SU-DHL-6 (cell line): ENCODE data around the gene GLYATL1.

ENCODE experiments used
- H2AFZ ChIP-seq: fragments of 200-600 bp; sonication (generic); 2 replicates; pipeline ENCODE4 v1.6.1; 2014; ENCODE audit warnings: low read depth, mild to moderate bottlenecking, moderate library complexity, mixed read lengths, antibody characterized with exemption, low read length; ENCODE audit not compliant: severe bottlenecking
- H3F3A ChIP-seq: fragments of 200-600 bp; shearing (Covaris generic); 2 replicates; pipeline ENCODE4 v1.6.0; 2016; ENCODE audit warnings: antibody characterized with exemption, mild to moderate bottlenecking; ENCODE audit not compliant: insufficient read depth
- H3K27ac ChIP-seq: fragments of 200-600 bp; sonication (generic); 2 replicates; pipeline ENCODE4 v1.5.1; 2016; ENCODE audit warnings: low read depth, mild to moderate bottlenecking, low read length, moderate library complexity, mixed read lengths
- H3K27me3 ChIP-seq: fragments of 200-600 bp; sonication (generic), shearing (Covaris generic); 2 replicates; pipeline ENCODE4 v1.6.0; 2014; ENCODE audit warnings: mild to moderate bottlenecking, low read length
- H3K36me3 ChIP-seq: fragments of 200-600 bp; sonication (generic); 2 replicates; pipeline ENCODE4 v1.6.1; 2014; ENCODE audit warnings: mild to moderate bottlenecking, low read length, mixed read lengths
- H3K4me2 ChIP-seq: fragments of 300-600, 200-600 bp; shearing (Covaris generic), sonication (generic); 2 replicates; pipeline ENCODE4 v1.6.0; 2014; ENCODE audit warnings: low read length, low read depth, mild to moderate bottlenecking; ENCODE audit not compliant: poor library complexity, severe bottlenecking
- H3K4me3 ChIP-seq: fragments of 200-600 bp; sonication (generic); 2 replicates; pipeline ENCODE4 v1.5.1; 2014; ENCODE audit warnings: antibody characterized with exemption, low read length, mild to moderate bottlenecking, mixed read lengths; ENCODE audit not compliant: insufficient read depth, poor library complexity, severe bottlenecking
- H3K79me2 ChIP-seq: fragments of 200-600 bp; sonication (generic); 2 replicates; pipeline ENCODE4 v1.6.1; 2014; ENCODE audit warnings: mild to moderate bottlenecking, low read length, moderate library complexity; ENCODE audit not compliant: insufficient read depth
- H3K9ac ChIP-seq: fragments of 200-600 bp; sonication (generic); 2 replicates; pipeline ENCODE4 v1.7.0; 2014; ENCODE audit warnings: mild to moderate bottlenecking, low read length
- H3K9me2 ChIP-seq: fragments of 200-600 bp; sonication (generic); replicated peaks from 2 replicates; pipeline ENCODE4 v1.6.1; 2014; ENCODE audit warnings: low read length; ENCODE audit not compliant: insufficient read depth
- H3K9me3 ChIP-seq: fragments of 200-600 bp; sonication (generic); 2 replicates; pipeline ENCODE4 v1.6.1; 2014; ENCODE audit warnings: low read length, mixed read lengths; ENCODE audit not compliant: insufficient read depth
- H4K20me1 ChIP-seq: fragments of 200-600 bp; sonication (generic); 2 replicates; pipeline ENCODE4 v1.6.1; 2014; ENCODE audit warnings: low read depth, mild to moderate bottlenecking, antibody characterized with exemption, low read length, moderate library complexity, mixed read lengths
- EZH2phosphoT487 ChIP-seq: fragments of 200-600 bp; sonication (generic), shearing (Covaris generic); conservative IDR thresholded peaks from 2 replicates; pipeline ENCODE4 v1.6.1; 2018; ENCODE audit warnings: mild to moderate bottlenecking, antibody characterized with exemption, low read length, moderate library complexity, mixed read lengths
- TF ChIP-seq, protein P1 (sequence below): fragments of 200-600 bp; sonication (generic); IDR thresholded peaks from one replicate; pipeline ENCODE4 v1.5.1; 2017; ENCODE audit warnings: antibody characterized with exemption, mild to moderate bottlenecking, low read length, moderate library complexity; ENCODE audit not compliant: insufficient read depth, poor library complexity, severe bottlenecking

The GLYATL1 gene

DNA sequence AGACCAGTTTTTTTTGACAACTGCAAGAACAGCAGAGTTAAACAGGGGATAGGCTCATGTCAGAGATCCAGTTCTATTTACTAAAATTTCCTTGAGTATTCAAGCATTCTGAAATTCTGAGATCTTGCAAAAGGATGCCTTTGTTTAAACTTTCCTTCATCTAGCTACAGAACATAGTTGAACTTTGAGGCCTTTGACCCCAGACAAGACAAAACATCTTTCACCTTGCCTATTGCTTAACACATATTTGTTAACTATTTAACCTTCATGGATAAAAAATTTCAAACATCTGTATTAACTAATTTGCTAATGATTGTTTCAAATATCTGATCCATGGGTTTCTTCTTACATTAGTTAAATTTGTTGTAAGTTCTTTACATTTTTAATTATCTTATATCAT lies 38.2 kb downstream of the GLYATL1 start:
- H3K36me3 ChIP-seq: no peaks in the 10 kb centered on the region
- no peak overlapping the region for H3K4me3 ChIP-seq
- H2AFZ ChIP-seq: no peak overlapping the region
- H3K27me3 ChIP-seq: no peaks in the 10 kb centered on the region
- no peak overlapping the region for H3K27ac ChIP-seq
- H3K9me3 ChIP-seq: no peaks in the 10 kb centered on the region
- H3K9me2 ChIP-seq: no peaks in the 10 kb centered on the region
- TF ChIP-seq, protein P1, sequence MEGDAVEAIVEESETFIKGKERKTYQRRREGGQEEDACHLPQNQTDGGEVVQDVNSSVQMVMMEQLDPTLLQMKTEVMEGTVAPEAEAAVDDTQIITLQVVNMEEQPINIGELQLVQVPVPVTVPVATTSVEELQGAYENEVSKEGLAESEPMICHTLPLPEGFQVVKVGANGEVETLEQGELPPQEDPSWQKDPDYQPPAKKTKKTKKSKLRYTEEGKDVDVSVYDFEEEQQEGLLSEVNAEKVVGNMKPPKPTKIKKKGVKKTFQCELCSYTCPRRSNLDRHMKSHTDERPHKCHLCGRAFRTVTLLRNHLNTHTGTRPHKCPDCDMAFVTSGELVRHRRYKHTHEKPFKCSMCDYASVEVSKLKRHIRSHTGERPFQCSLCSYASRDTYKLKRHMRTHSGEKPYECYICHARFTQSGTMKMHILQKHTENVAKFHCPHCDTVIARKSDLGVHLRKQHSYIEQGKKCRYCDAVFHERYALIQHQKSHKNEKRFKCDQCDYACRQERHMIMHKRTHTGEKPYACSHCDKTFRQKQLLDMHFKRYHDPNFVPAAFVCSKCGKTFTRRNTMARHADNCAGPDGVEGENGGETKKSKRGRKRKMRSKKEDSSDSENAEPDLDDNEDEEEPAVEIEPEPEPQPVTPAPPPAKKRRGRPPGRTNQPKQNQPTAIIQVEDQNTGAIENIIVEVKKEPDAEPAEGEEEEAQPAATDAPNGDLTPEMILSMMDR: no peak
- no peak for TF ChIP-seq EZH2phosphoT487
- no peaks in the 10 kb centered on the region for H3F3A ChIP-seq
- no peaks in the 10 kb centered on the region for H3K79me2 ChIP-seq
- H4K20me1 ChIP-seq: no peaks in the 10 kb centered on the region
- no peak overlapping the region for H3K9ac ChIP-seq
- H3K4me2 ChIP-seq: no peak overlapping the region

DNA sequence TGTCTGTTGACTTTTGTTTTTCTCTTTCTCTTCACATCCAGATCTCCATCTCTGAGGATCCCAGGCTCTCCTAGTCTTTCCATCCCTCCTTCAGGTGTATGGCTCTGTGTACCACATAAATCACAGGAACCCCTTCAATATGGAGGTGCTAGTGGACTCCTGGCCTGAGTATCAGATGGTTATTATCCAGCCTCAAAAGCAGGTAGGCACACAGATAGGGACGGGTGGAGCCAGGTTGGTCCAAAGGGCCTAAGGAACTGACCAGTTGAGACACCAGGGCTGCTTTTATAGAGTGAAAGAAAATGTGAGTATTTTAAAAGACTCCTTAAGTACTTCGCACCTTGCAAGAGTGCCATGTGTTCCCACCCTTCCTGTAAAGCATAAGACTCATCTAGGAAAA lies 39.9 kb downstream of the GLYATL1 start:
- Histone ChIP-seq H3K27ac (no peak overlapping the region), H3K4me3 (no peak overlapping the region), H3K79me2 (no peaks in the 10 kb centered on the region), H3K36me3 (no peaks in the 10 kb centered on the region), H3F3A (no peaks in the 10 kb centered on the region), H3K9me2 (no peaks in the 10 kb centered on the region), H2AFZ (no peak overlapping the region), H4K20me1 (no peaks in the 10 kb centered on the region), H3K9me3 (no peaks in the 10 kb centered on the region), H3K9ac (no peak overlapping the region), H3K27me3 (no peaks in the 10 kb centered on the region), H3K4me2 (no peak overlapping the region)
- no peak for TF ChIP-seq EZH2phosphoT487
- TF ChIP-seq, protein P1: no peak

DNA sequence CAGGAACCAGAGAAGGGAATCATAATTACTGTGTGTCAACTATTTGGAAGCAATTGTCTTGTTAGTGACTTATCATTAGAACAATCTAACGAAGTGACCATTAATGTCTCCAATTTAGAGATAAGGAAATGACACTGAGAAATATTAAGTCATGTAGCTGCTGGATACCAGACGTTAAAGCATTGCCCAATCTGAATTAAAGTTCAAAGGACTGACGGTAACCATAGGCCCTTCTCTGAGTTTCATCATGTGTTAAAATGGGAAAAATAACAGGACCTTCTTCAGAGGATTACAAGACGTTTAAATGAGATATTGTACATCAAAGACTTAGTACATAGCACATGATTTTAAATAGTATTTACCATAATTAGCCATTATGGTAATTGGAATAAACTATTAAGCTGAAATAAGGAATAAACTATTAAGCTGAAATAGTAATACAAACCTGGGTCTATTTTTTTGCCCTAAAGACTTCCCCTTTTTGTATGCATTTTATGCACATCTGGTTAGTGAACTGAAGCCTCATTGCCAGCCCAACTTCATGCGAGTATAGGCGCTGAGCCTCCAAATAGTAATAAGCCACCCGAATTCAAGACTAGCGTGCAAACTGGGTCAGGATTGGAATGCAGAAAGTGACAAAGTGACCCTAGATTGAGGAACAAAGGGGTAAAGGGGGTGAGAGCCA lies 41.0 kb downstream of the GLYATL1 start:
- H3K79me2 ChIP-seq: no peaks in the 10 kb centered on the region
- no peak overlapping the region for H3K4me3 ChIP-seq
- no peak overlapping the region for H3K4me2 ChIP-seq
- H3K27ac ChIP-seq: no peak overlapping the region
- H3K9me2 ChIP-seq: no peaks in the 10 kb centered on the region
- H2AFZ ChIP-seq: no peak overlapping the region
- H3K27me3 ChIP-seq: no peaks in the 10 kb centered on the region
- no peak overlapping the region for H3K9ac ChIP-seq
- no peaks in the 10 kb centered on the region for H4K20me1 ChIP-seq
- no peaks in the 10 kb centered on the region for H3K36me3 ChIP-seq
- no peaks in the 10 kb centered on the region for H3K9me3 ChIP-seq
- no peaks in the 10 kb centered on the region for H3F3A ChIP-seq
- TF ChIP-seq EZH2phosphoT487: no peak
- TF ChIP-seq, protein P1: no peak
